CD4-positive, alpha-beta T cell (primary cell): Measurements from ENCODE around the gene PPP6R3. TPM values are rescaled to one million over a fixed set of nuclear protein-coding genes. Genes with fewer than 3 reads are reported as not detected.

ENCODE experiments used
- ATAC-seq: fragments of 200-7000 bp; cut with Tn5 transposase; one replicate; pipeline ENCODE4 v1.10.0; 2022; ENCODE audit warnings: mild to moderate bottlenecking; ENCODE audit not compliant: poor library complexity
- CTCF ChIA-PET: fragments of 350-600 bp; sonication (Branson Sonifier 250); formaldehyde crosslinking; loops from one replicate; lab custom pipeline; 2021; ENCODE audit warnings: antibody characterized with exemption, inconsistent platforms; lab: Charles Lee
- POLR2A ChIA-PET: fragments of 350-600 bp; sonication (Branson Sonifier 250); formaldehyde crosslinking; loops from one replicate; lab custom pipeline; 2021; ENCODE audit warnings: antibody characterized with exemption, inconsistent platforms; lab: Charles Lee
- DNase-seq, 14 experiments: peaks; one replicate each; pipeline ENCODE4 v3.0.0-alpha.2; 2013 to 2020; ENCODE audit warnings: mixed read lengths in 2 of 14
- H3K27ac ChIP-seq, 2 donors: one replicate each; pipeline versions ENCODE4 v1.5.1 to v1.7.0; 2013; ENCODE audit warnings: low read length in 2 of 2, low read depth in 1 of 2, mild to moderate bottlenecking in 1 of 2
- H3K27me3 ChIP-seq, 2 experiments: 1 replicate in 1 of 2; 2 replicates in 1 of 2; pipeline versions ENCODE4 v1.6.1 to v1.7.0; 2013; ENCODE audit warnings: low read length in 2 of 2, control low read depth in 1 of 2, mild to moderate bottlenecking in 1 of 2, moderate library complexity in 1 of 2; ENCODE audit not compliant: insufficient read depth in 2 of 2, control insufficient read depth in 1 of 2
- H3K36me3 ChIP-seq: one replicate; pipeline ENCODE4 v1.6.1; 2013; ENCODE audit warnings: low read length, control low read depth; ENCODE audit not compliant: insufficient read depth
- H3K4me1 ChIP-seq: one replicate; pipeline ENCODE4 v1.6.1; 2013; ENCODE audit warnings: low read length, control low read depth; ENCODE audit not compliant: insufficient read depth
- H3K4me3 ChIP-seq: one replicate; pipeline ENCODE4 v1.5.1; 2013; ENCODE audit warnings: mild to moderate bottlenecking, low read length, moderate library complexity
- H3K9me3 ChIP-seq, 2 experiments: 1 replicate in 1 of 2; 2 replicates in 1 of 2; pipeline versions ENCODE4 v1.6.1 to v1.7.0; 2013; ENCODE audit warnings: low read length in 2 of 2, mild to moderate bottlenecking in 2 of 2, control low read depth in 1 of 2, moderate library complexity in 1 of 2; ENCODE audit not compliant: control insufficient read depth in 1 of 2, insufficient read depth in 1 of 2
- H3K27ac Mint-ChIP-seq: one replicate; pipeline ENCODE4 v1.8.0; 2020; ENCODE audit warnings: mixed read lengths
- H3K27me3 Mint-ChIP-seq: one replicate; pipeline ENCODE4 v1.8.0; 2021; ENCODE audit warnings: mixed read lengths
- H3K36me3 Mint-ChIP-seq: one replicate; pipeline ENCODE4 v1.8.0; 2021; ENCODE audit warnings: low read depth, mixed read lengths
- H3K4me1 Mint-ChIP-seq: one replicate; pipeline ENCODE4 v1.8.0; 2021; ENCODE audit warnings: low read depth, mixed read lengths
- H3K4me3 Mint-ChIP-seq: one replicate; pipeline ENCODE4 v1.8.0; 2020; ENCODE audit warnings: mild to moderate bottlenecking, mixed read lengths
- H3K9me3 Mint-ChIP-seq: one replicate; pipeline ENCODE4 v1.8.0; 2020; ENCODE audit warnings: mixed read lengths
- intact Hi-C, 2 experiments: fragments of 100-400 bp; cut with DNase I in 1 of 2; cut with micrococcal nuclease in 1 of 2; formaldehyde crosslinking; loops; one replicate each; pipeline versions ENCODE4 v1.15.1 to v1.9.0; 2023 to 2025; cut with DNase I, micrococcal nuclease
- total RNA-seq, 174 experiments: library from RNA in 2 of 174; stranded (reverse) in 2 of 174; gene quantifications; one replicate each; pipeline ENCODE4 v1.2.3 and lab custom pipeline; 2021 to 2026
- TF ChIP-seq, protein P1 (sequence below): fragments of 200-600 bp; IDR thresholded peaks from one replicate; pipeline ENCODE4 v1.8.0; 2022; ENCODE audit warnings: antibody characterized with exemption, mild to moderate bottlenecking

The PPP6R3 gene
- total RNA-seq, 2 experiments from 2014 or later, result 108 to 109 TPM

DNA sequence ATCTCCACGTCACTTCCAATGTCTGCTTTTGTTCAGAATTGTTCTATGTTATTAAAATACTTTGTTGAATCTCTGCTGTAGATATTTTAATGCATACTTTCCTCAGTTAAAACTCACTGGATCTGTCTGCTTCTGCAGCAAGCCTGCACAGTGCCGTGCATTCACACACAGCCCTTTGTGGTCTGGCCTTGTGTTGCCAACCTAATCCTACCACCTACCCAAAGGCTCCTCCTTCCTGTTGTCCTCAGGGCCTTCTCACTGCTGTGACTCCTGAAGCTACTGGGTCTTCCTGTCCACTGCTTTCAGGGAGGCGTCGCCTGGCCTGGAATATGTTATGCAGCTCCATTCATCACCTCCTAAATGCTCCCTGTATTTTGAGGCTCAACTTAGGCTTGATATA, 67.0 kb downstream of the PPP6R3 start:
- ChIA-PET POLR2A (interaction anchor here (0.6 to 1.5 kb wide), 2 partner anchors 22 to 785 kb away, joined by 3 read pairs; no protein-coding TSS in a partner anchor), CTCF (no interaction called here)
- Histone ChIP-seq H3K27ac (peak overlapping the region in 1 of 2 donors; percentile 18), H3K36me3 (peaks cover 73% of the 10 kb centered on the region), H3K4me3 (no peak overlapping the region), H3K4me1 (peaks cover 31% of the 10 kb centered on the region), H3K9me3 (no peaks in the 10 kb centered on the region), H3K27me3 (no peaks in the 10 kb centered on the region)
- ATAC-seq, result no peak
- peak overlapping the region; percentile 22 for H3K4me3 Mint-ChIP-seq
- H3K9me3 Mint-ChIP-seq, result no peaks in the 10 kb centered on the region
- H3K27ac Mint-ChIP-seq, result peak overlapping the region; percentile 72
- peak in 1 of 14 experiments; percentile 6 for DNase-seq
- H3K36me3 Mint-ChIP-seq, result peaks cover 93% of the 10 kb centered on the region
- H3K27me3 Mint-ChIP-seq, result no peaks in the 10 kb centered on the region
- TF ChIP-seq, protein P1, sequence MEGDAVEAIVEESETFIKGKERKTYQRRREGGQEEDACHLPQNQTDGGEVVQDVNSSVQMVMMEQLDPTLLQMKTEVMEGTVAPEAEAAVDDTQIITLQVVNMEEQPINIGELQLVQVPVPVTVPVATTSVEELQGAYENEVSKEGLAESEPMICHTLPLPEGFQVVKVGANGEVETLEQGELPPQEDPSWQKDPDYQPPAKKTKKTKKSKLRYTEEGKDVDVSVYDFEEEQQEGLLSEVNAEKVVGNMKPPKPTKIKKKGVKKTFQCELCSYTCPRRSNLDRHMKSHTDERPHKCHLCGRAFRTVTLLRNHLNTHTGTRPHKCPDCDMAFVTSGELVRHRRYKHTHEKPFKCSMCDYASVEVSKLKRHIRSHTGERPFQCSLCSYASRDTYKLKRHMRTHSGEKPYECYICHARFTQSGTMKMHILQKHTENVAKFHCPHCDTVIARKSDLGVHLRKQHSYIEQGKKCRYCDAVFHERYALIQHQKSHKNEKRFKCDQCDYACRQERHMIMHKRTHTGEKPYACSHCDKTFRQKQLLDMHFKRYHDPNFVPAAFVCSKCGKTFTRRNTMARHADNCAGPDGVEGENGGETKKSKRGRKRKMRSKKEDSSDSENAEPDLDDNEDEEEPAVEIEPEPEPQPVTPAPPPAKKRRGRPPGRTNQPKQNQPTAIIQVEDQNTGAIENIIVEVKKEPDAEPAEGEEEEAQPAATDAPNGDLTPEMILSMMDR, result no peak
- peaks cover 93% of the 10 kb centered on the region for H3K4me1 Mint-ChIP-seq
- intact Hi-C loops, result loop anchor here (5.0 kb wide), 2 partner anchors 40 to 65 kb away; partner anchors contain the start of gene PPP6R3 (in 1 of the 2)

- Histone ChIP-seq H3K36me3 (peaks cover 65% of the 10 kb centered on the region), H3K4me3 (no peak overlapping the region), H3K9me3 (no peaks in the 10 kb centered on the region), H3K27me3 (no peaks in the 10 kb centered on the region), H3K4me1 (peaks cover 31% of the 10 kb centered on the region), H3K27ac (no peak overlapping the region)
- intact Hi-C loops, result loop anchor here (5.0 kb wide), 2 partner anchors 41 to 66 kb away; partner anchors contain the start of gene PPP6R3 (in 1 of the 2)
- Mint-ChIP-seq H3K9me3 (no peaks in the 10 kb centered on the region), H3K4me1 (peaks cover 90% of the 10 kb centered on the region), H3K27me3 (no peaks in the 10 kb centered on the region), H3K27ac (peak overlapping the region; percentile 72), H3K4me3 (peak overlapping the region; percentile 21), H3K36me3 (peaks cover 90% of the 10 kb centered on the region)
- ATAC-seq (peak; percentile 87), DNase-seq (peak in 6 of 14 experiments; percentile 10 to 59 (median 32))
- CTCF ChIA-PET, result interaction anchor here (0.9 kb wide), 1 partner anchor 20 kb away, joined by 3 read pairs; no protein-coding TSS in a partner anchor
- POLR2A ChIA-PET, result interaction anchor here (0.9 to 1.6 kb wide), 3 partner anchors 19 to 68 kb away, joined by 3 to 5 read pairs (median 4); partner anchors contain the start of gene PPP6R3
- TF ChIP-seq, protein P1, result no peak
Measured at GRCh38 chr11:68528630-68529029, 68.1 kb downstream of the PPP6R3 start.

DNA sequence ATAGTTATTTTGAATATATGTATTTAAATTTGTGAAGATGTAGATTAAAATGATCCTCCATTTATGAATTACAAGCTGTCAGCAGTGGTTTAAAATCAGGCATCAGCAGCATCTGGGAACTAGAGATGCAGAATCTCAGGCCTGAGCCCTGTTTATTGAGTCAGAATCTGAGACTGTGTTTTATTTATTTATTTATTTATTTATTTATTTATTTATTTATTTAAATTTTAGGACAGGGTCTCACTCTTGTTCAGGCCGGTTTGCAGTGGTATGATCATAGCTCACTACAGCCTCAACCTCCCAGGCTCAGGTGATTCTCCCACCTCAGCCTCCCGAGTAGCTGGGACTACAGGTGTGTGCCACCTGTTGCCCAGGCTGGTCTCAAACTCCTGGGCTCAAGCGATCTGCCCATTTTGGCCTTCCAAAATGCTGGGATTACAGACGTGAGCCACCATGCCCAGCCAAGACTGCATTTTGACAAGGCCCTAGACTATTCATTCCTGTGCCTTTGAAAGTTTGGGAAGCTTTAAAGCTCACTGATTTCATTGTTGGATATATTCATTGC, 70.7 kb downstream of the PPP6R3 start:
- peak overlapping the region; percentile 73 for H3K27ac Mint-ChIP-seq
- ATAC-seq, result no peak
- peaks cover 88% of the 10 kb centered on the region for H3K4me1 Mint-ChIP-seq

More for the DNA sequence above, 70.7 kb downstream of the PPP6R3 start:
- CTCF ChIA-PET, result no interaction called here
- H3K9me3 ChIP-seq, result no peaks in the 10 kb centered on the region
- H3K36me3 Mint-ChIP-seq, result peaks cover 86% of the 10 kb centered on the region
- H3K9me3 Mint-ChIP-seq, result no peaks in the 10 kb centered on the region
- peaks cover 52% of the 10 kb centered on the region for H3K36me3 ChIP-seq
- POLR2A ChIA-PET, result interaction anchor here (0.6 kb wide), 1 partner anchor 1573 kb away, joined by 3 read pairs; the partner anchor contains the start of gene PC
- H3K4me3 Mint-ChIP-seq, result no peak overlapping the region
- no peak for DNase-seq
- H3K4me1 ChIP-seq, result peaks cover 21% of the 10 kb centered on the region
- no peak overlapping the region for H3K27ac ChIP-seq
- intact Hi-C loops, result no loop called here
- no peaks in the 10 kb centered on the region for H3K27me3 ChIP-seq
- H3K4me3 ChIP-seq, result no peak overlapping the region
- TF ChIP-seq, protein P1, result no peak
- no peaks in the 10 kb centered on the region for H3K27me3 Mint-ChIP-seq
